ENCODE data around the gene EXOC3. TPM values are rescaled to one million over a fixed set of nuclear protein-coding genes. Genes with fewer than 3 reads are reported as not detected.

The EXOC3 gene
- total and polyA plus RNA-seq, 2 of the 4 experiments (the other 2 are of a cell fraction): 35.1 to 47.5 TPM

DNA sequence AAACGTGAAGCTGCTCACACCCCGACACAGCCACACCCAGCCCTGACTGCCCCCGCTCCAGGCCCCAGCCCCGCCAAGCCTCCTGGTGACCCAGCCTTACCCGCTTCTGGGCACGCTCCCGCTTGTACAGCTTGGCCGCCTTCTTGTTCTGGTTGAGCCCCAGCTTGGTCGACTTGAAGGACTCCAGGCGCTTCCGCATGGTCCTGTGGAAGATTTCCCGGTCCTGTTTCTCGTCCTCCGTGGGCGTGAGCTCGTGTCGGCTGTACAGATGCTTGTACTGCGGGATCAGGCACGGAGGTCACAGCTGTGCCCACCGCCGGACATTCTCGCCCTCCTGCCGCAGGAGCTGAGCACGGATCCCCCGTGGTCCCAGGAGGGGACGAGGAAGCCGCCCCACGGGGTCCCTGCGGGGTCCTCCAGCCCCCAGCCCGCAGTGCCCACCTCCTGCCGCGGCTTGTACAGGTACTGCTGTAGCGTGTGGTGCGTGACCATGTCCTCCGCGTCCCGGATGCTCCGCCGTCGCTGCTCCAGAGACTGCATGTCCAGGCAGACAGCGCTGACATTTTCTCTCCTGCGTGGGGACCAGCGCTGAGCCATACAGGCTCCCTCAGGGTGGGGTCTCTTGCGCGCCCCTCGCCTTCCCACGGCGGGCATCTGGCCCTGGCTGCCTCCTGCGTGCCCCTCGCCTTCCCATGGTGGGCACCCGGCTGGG is 33.3 kb downstream of the EXOC3 start:
- ATAC-seq (ENCODE audit: low read depth): no peak
- peaks cover 1% of the 10 kb centered on the region; the same call in 1 of the 2 replicates for H3K36me3 ChIP-seq (ENCODE audit: control insufficient read depth, insufficient read depth, low read length)
- H3K79me1 ChIP-seq (ENCODE audit: low read depth in 1 of 2, low read length in 2 of 2): peaks cover 9 to 17% of the 10 kb centered on the region in 2 experiments
- TF ChIP-seq, protein P1, sequence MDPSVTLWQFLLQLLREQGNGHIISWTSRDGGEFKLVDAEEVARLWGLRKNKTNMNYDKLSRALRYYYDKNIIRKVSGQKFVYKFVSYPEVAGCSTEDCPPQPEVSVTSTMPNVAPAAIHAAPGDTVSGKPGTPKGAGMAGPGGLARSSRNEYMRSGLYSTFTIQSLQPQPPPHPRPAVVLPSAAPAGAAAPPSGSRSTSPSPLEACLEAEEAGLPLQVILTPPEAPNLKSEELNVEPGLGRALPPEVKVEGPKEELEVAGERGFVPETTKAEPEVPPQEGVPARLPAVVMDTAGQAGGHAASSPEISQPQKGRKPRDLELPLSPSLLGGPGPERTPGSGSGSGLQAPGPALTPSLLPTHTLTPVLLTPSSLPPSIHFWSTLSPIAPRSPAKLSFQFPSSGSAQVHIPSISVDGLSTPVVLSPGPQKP (IDR thresholded peaks at IDR 0.05; ENCODE audit: borderline replicate concordance, low read depth, low read length): no peak
- TF ChIP-seq RAD21 (IDR thresholded peaks at IDR 0.05; ENCODE audit: low read length) (no peak), NFE2L2 (IDR thresholded peaks at IDR 0.05; ENCODE audit: low read depth, low read length) (no peak), MAZ (IDR thresholded peaks at IDR 0.05; ENCODE audit: borderline replicate concordance, low read depth, low read length) (no peak), BHLHE40 (IDR thresholded peaks at IDR 0.05; ENCODE audit: low read depth, low read length) (no peak), RFX5 (IDR thresholded peaks at IDR 0.05; ENCODE audit: low read depth, low read length) (no peak), MAFK (IDR thresholded peaks at IDR 0.05; ENCODE audit: low read depth, low read length) (no peak), CHD1 (IDR thresholded peaks at IDR 0.05; ENCODE audit: low read depth, low read length) (no peak), POLR2A (IDR thresholded peaks at IDR 0.05; ENCODE audit: low read depth, low read length) (no peak), RCOR1 (IDR thresholded peaks at IDR 0.05; ENCODE audit: insufficient replicate concordance, low read length) (no peak), CEBPB (IDR thresholded peaks at IDR 0.05; ENCODE audit: low read depth, low read length) (no peak), CTCF (conservative IDR thresholded peaks at IDR 0.05; ENCODE audit: low read depth, low read length) (no peak)
- no peak overlapping the region for H2AK5ac ChIP-seq (ENCODE audit: low read depth, low read length)
- H3K14ac ChIP-seq (replicated peaks; ENCODE audit: low read depth, low read length): no peak overlapping the region
- ChIA-PET POLR2A (ENCODE audit: unreplicated experiment) (no interaction called here), CTCF (interaction anchor here (0.7 kb wide), 1 partner anchor 29 kb away, joined by 3 read pairs; no protein-coding TSS in a partner anchor)
- H3K4me2 ChIP-seq (ENCODE audit: low read depth, low read length): no peak overlapping the region
- no peak overlapping the region for H2BK120ac ChIP-seq (ENCODE audit: low read depth, low read length)
- H3K56ac ChIP-seq (ENCODE audit: extremely low read depth, insufficient read depth, low read length): no peak overlapping the region
- no peak for DNase-seq
- no peaks in the 10 kb centered on the region for H3K27me3 ChIP-seq (ENCODE audit: control insufficient read depth, insufficient read depth, low read length)
- no peak overlapping the region for H3K9ac ChIP-seq (ENCODE audit: low read depth, low read length)
- H4K5ac ChIP-seq (ENCODE audit: low read depth, low read length): no peak overlapping the region
- H3K9me1 ChIP-seq (ENCODE audit: insufficient read depth, low read length): peaks cover 4% of the 10 kb centered on the region
- H2AK9ac ChIP-seq (replicated peaks; ENCODE audit: low read depth, low read length, poor library complexity): no peak overlapping the region
- H3K4ac ChIP-seq (ENCODE audit: low read depth, low read length): no peak overlapping the region
- no peak overlapping the region for H3K18ac ChIP-seq (ENCODE audit: low read depth, low read length)
- no peaks in the 10 kb centered on the region; the same call in 1 of the 2 replicates for H4K20me1 ChIP-seq (ENCODE audit: insufficient read depth, low read length)
- peak overlapping the region; percentile 41 for H2AFZ ChIP-seq (replicated peaks; ENCODE audit: low read length, poor library complexity)
- H3K23ac ChIP-seq (ENCODE audit: low read depth, low read length): no peak overlapping the region
- H2BK5ac ChIP-seq (ENCODE audit: low read depth, low read length, poor library complexity, severe bottlenecking): no peak overlapping the region
- no peak overlapping the region for H3K4me3 ChIP-seq (ENCODE audit: insufficient read depth, low read depth, low read length)
- no peak overlapping the region for H2BK20ac ChIP-seq (ENCODE audit: low read depth, low read length)
- peaks cover 7% of the 10 kb centered on the region; the same call in 1 of the 2 replicates for H3K4me1 ChIP-seq (ENCODE audit: control insufficient read depth, insufficient read depth, low read length)
- in situ Hi-C loops (cut with MboI; ENCODE audit: low sequenced_read_pairs) (no loop called here), dilution Hi-C loops (cut with HindIII; ENCODE audit: low sequenced_read_pairs, unreplicated experiment) (no loop called here), intact Hi-C loops (cut with micrococcal nuclease) (loop anchor here (10.0 kb wide), 1 partner anchor 429 kb away; no protein-coding TSS in a partner anchor)
- H2BK15ac ChIP-seq (ENCODE audit: low read depth, low read length): no peak overlapping the region
- BruUV-seq (replicated peaks): no TSS peak
- no peaks in the 10 kb centered on the region for H3K9me3 ChIP-seq (ENCODE audit: control insufficient read depth, insufficient read depth, low read length)
- 91% methylated on average over 41 of the region's 51 CpGs; no CpG with 5 or more reads in 1 of the 2 experiments for WGBS, 2 experiments (ENCODE audit: extremely low coverage in 2 of 2, insufficient read length in 1 of 2)
- no peak overlapping the region for H4K91ac ChIP-seq (ENCODE audit: insufficient read depth, low read depth, low read length)
- no peak overlapping the region for H4K8ac ChIP-seq (ENCODE audit: low read depth in 2 of 2, low read length in 2 of 2)
- H3K27ac ChIP-seq (ENCODE audit: insufficient read depth, low read length): no peak overlapping the region
